Endodermal cell (in vitro differentiated cells): Measurements from ENCODE around the gene ADAMTS17. TPM values are rescaled to one million over a fixed set of nuclear protein-coding genes. Genes with fewer than 3 reads are reported as not detected.

Source experiments
- DNase-seq: peaks from one replicate; pipeline ENCODE4 v3.0.0-alpha.2; 2017
- H3K27ac ChIP-seq: 2 replicates; pipeline ENCODE4 v1.5.1; 2013; ENCODE audit warnings: mild to moderate bottlenecking, low read depth, low read length, moderate library complexity
- H3K27me3 ChIP-seq: 2 replicates; pipeline ENCODE4 v1.6.1; 2013; ENCODE audit warnings: mild to moderate bottlenecking, low read length, moderate library complexity; ENCODE audit not compliant: insufficient read depth, control insufficient read depth, poor library complexity, severe bottlenecking
- H3K36me3 ChIP-seq: 2 replicates; pipeline ENCODE4 v1.7.0; 2013; ENCODE audit warnings: mild to moderate bottlenecking, low read length, moderate library complexity; ENCODE audit not compliant: control insufficient read depth, insufficient read depth
- H3K4me1 ChIP-seq: one replicate; pipeline ENCODE4 v1.7.0; 2013; ENCODE audit warnings: low read length; ENCODE audit not compliant: control insufficient read depth, insufficient read depth
- H3K4me3 ChIP-seq: 2 replicates; pipeline ENCODE4 v1.5.1; 2013; ENCODE audit warnings: mild to moderate bottlenecking, low read length, moderate library complexity
- H3K9ac ChIP-seq: 2 replicates; pipeline ENCODE4 v1.6.1; 2013; ENCODE audit warnings: mild to moderate bottlenecking, low read length, moderate library complexity; ENCODE audit not compliant: poor library complexity, severe bottlenecking; ENCODE audit errors: extremely low read depth
- H3K9me3 ChIP-seq: 2 replicates; pipeline ENCODE4 v1.6.1; 2013; ENCODE audit warnings: mild to moderate bottlenecking, low read length, moderate library complexity; ENCODE audit not compliant: control insufficient read depth
- H3K27ac Mint-ChIP-seq: 2 replicates; pipeline ENCODE4 v1.8.0; 2020; ENCODE audit warnings: mixed read lengths
- H3K27me3 Mint-ChIP-seq: 2 replicates; pipeline ENCODE4 v1.8.0; 2021; ENCODE audit warnings: mild to moderate bottlenecking, mixed read lengths; ENCODE audit not compliant: insufficient read depth
- H3K36me3 Mint-ChIP-seq: 2 replicates; pipeline ENCODE4 v1.8.0; 2020; ENCODE audit warnings: low read depth, mixed read lengths
- H3K4me1 Mint-ChIP-seq: 2 replicates; pipeline ENCODE4 v1.8.0; 2020; ENCODE audit warnings: mixed read lengths
- H3K4me3 Mint-ChIP-seq: 2 replicates; pipeline ENCODE4 v1.8.0; 2020; ENCODE audit warnings: mild to moderate bottlenecking, moderate library complexity, mixed read lengths
- H3K9me3 Mint-ChIP-seq: 2 replicates; pipeline ENCODE4 v1.8.0; 2020; ENCODE audit warnings: mild to moderate bottlenecking, mixed read lengths
- CTCF ChIP-seq: fragments of 200-600 bp; sonication (generic); conservative IDR thresholded peaks from 2 replicates; pipeline ENCODE4 v1.5.0; 2021; ENCODE audit warnings: antibody characterized with exemption, mild to moderate bottlenecking
- WGBS, 2 experiments: methylation state at CpG; one replicate each; pipeline versions ENCODE4 v1.1.5 to v1.1.7; 2013; ENCODE audit warnings: missing lambda C conversion rate in 2 of 2, mixed read lengths in 1 of 2; ENCODE audit not compliant: insufficient coverage in 1 of 2, insufficient read length in 1 of 2; 5-methylcytosine and 5-hydroxymethylcytosine counted together
- total RNA-seq, 2 donors: library from RNA; stranded (reverse); fragmentation: NEBNext Ultra II Directional in 1 of 2; extraction: Animal tissue kit (Norgen Biotek cat#: 25700) in 1 of 2; gene quantifications; 2 replicates in 1 of 2; 3 replicates in 1 of 2; pipeline ENCODE4 v1.2.1, GENCODE V29; 2021

ADAMTS17 gene
- total RNA-seq, 2 donors from 2014 or later: 0.82 to 2.3 TPM

GRCh38 chr15:100005013-100005412 is 336.8 kb downstream of the ADAMTS17 start:
- Mint-ChIP-seq H3K27ac (no peak overlapping the region), H3K9me3 (no peaks in the 10 kb centered on the region), H3K4me1 (peaks cover 6% of the 10 kb centered on the region), H3K27me3 (peaks cover 2% of the 10 kb centered on the region), H3K36me3 (no peaks in the 10 kb centered on the region), H3K4me3 (no peak overlapping the region)
- no peaks in the 10 kb centered on the region for H3K27me3 ChIP-seq
- no peak overlapping the region for H3K27ac ChIP-seq
- no peaks in the 10 kb centered on the region for H3K4me1 ChIP-seq
- H3K36me3 ChIP-seq: no peaks in the 10 kb centered on the region
- WGBS, 2 experiments: 89 to 94% methylated on average over 3 of the region's 3 CpGs
- peak; percentile 16 for DNase-seq
- H3K9me3 ChIP-seq: no peaks in the 10 kb centered on the region
- H3K9ac ChIP-seq: no peak overlapping the region
- no peak for TF ChIP-seq CTCF
- H3K4me3 ChIP-seq: no peak overlapping the region

GRCh38 chr15:100002787-100003536 is 338.8 kb downstream of the ADAMTS17 start:
- Histone ChIP-seq H3K36me3 (no peaks in the 10 kb centered on the region), H3K9ac (no peak overlapping the region), H3K27ac (no peak overlapping the region), H3K4me1 (no peaks in the 10 kb centered on the region), H3K9me3 (no peaks in the 10 kb centered on the region), H3K4me3 (no peak overlapping the region), H3K27me3 (no peaks in the 10 kb centered on the region)
- Mint-ChIP-seq H3K27ac (no peak overlapping the region), H3K36me3 (no peaks in the 10 kb centered on the region), H3K9me3 (no peaks in the 10 kb centered on the region), H3K27me3 (peaks cover 2% of the 10 kb centered on the region), H3K4me1 (peaks cover 6% of the 10 kb centered on the region), H3K4me3 (no peak overlapping the region)
- 90 to 97% methylated on average over 9 to 17 of the region's 17 CpGs for WGBS, 2 experiments
- TF ChIP-seq CTCF: no peak
- peak; percentile 28 for DNase-seq

- no peak for TF ChIP-seq CTCF
- Histone ChIP-seq H3K4me3 (no peak overlapping the region), H3K27ac (peak overlapping the region; percentile 60), H3K27me3 (no peaks in the 10 kb centered on the region), H3K4me1 (no peaks in the 10 kb centered on the region), H3K9me3 (no peaks in the 10 kb centered on the region), H3K36me3 (no peaks in the 10 kb centered on the region), H3K9ac (no peak overlapping the region)
- Mint-ChIP-seq H3K4me3 (no peak overlapping the region), H3K27ac (no peak overlapping the region), H3K9me3 (no peaks in the 10 kb centered on the region), H3K36me3 (no peaks in the 10 kb centered on the region), H3K27me3 (peaks cover 2% of the 10 kb centered on the region), H3K4me1 (peaks cover 9% of the 10 kb centered on the region)
- WGBS, 2 experiments: 76 to 80% methylated on average over 15 to 16 of the region's 16 CpGs
- DNase-seq: no peak
Observed at GRCh38 chr15:100002086-100002620, 339.6 kb downstream of the ADAMTS17 start.
